Measurements from ENCODE around the gene PPCDC.

GRCh38 chr15:75023872-75024636 is 664 bp downstream of the PPCDC start:
- TF ChIP-seq CTCF (IDR thresholded peaks at IDR 0.05), result no peak
- TF ChIP-seq POLR2A (IDR thresholded peaks at IDR 0.05), result no peak
